ENCODE measurements around the gene IL17C. TPM values are rescaled to one million over a fixed set of nuclear protein-coding genes. Genes with fewer than 3 reads are reported as not detected.

IL17C gene
- total RNA-seq, 2 donors from 2014 or later, result not detected

DNA sequence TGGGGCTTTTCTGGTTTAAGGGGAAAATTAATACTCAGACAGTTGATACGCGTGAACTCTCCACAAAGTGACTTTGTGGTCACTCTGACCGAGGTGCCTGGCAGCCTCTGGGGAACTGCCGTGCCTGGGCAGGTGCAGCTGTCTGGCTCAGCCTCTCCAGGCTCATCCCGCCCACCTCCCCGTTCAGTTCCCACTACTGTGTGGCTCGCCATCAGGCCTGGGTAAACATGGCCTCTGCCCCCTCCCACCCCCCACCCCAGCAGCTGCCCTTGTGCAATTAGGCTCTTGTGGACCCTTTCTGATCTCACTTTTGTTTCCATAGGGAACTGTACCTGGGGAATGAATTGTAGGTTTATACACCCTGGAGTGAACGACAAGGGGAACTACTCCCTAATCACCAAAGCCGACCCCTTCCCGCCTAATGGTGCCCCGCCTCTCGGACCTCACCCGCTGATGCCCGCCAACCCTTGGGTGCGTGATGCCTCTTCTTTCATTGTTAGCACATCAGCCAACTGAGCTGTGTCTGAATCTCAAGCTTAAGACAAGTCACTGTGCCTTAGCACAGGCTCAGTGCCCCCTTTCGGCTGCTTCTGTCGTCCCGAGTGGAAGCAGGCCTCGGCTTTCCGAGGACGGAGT, 40.4 kb upstream of the IL17C start:
- intact Hi-C loops (cut with DNase I), result no loop called here

DNA sequence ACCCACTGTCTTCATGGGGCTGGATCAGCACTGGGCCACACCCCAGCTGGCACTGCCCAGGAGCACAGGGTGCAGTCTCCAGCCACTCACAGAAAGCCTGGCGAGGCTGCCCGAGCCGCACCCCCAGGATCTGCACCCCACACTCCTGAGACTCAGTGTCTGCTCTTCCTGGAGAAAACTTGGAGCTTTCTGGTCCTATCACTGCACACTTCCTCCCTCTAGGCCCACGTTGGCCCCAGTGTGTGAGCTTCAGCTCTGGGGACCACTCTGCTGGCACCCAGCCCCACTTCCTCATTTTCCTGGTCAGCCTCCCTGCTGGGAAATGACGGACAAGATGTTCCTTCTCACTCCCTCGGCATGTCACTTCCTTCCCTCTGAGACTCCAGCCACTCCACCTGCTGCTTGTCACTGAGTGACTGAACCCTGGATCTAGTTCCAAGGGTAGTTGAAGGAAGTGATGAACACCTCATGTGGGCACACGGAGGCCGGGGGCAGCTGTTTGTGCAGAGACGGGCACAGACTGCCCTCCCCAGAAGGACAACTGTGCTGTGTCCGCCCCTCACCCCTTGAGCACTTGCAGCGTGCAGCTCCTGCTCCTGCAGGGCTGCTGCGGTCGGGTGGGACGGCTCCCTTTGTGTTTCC, 39.2 kb upstream of the IL17C start:
- intact Hi-C loops (cut with DNase I), result no loop called here
- TF ChIP-seq, protein P1, sequence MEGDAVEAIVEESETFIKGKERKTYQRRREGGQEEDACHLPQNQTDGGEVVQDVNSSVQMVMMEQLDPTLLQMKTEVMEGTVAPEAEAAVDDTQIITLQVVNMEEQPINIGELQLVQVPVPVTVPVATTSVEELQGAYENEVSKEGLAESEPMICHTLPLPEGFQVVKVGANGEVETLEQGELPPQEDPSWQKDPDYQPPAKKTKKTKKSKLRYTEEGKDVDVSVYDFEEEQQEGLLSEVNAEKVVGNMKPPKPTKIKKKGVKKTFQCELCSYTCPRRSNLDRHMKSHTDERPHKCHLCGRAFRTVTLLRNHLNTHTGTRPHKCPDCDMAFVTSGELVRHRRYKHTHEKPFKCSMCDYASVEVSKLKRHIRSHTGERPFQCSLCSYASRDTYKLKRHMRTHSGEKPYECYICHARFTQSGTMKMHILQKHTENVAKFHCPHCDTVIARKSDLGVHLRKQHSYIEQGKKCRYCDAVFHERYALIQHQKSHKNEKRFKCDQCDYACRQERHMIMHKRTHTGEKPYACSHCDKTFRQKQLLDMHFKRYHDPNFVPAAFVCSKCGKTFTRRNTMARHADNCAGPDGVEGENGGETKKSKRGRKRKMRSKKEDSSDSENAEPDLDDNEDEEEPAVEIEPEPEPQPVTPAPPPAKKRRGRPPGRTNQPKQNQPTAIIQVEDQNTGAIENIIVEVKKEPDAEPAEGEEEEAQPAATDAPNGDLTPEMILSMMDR (IDR thresholded peaks at IDR 0.05), result no peak
- H3K36me3 ChIP-seq, result peaks cover 14% of the 10 kb centered on the region

More for the DNA sequence above, 40.4 kb upstream of the IL17C start:
- Histone ChIP-seq H3K36me3 (peaks cover 14% of the 10 kb centered on the region), H3K4me1 (no peaks in the 10 kb centered on the region), H3K27ac (no peak overlapping the region), H3K4me3 (no peak overlapping the region), H3K27me3 (no peaks in the 10 kb centered on the region), H3K9me3 (no peaks in the 10 kb centered on the region), H3K9ac (ENCODE audit: low read depth in 2 of 2, low read length in 2 of 2) (no peak overlapping the region)
- no peak for DNase-seq
- TF ChIP-seq, protein P1 (IDR thresholded peaks at IDR 0.05), result no peak

DNA sequence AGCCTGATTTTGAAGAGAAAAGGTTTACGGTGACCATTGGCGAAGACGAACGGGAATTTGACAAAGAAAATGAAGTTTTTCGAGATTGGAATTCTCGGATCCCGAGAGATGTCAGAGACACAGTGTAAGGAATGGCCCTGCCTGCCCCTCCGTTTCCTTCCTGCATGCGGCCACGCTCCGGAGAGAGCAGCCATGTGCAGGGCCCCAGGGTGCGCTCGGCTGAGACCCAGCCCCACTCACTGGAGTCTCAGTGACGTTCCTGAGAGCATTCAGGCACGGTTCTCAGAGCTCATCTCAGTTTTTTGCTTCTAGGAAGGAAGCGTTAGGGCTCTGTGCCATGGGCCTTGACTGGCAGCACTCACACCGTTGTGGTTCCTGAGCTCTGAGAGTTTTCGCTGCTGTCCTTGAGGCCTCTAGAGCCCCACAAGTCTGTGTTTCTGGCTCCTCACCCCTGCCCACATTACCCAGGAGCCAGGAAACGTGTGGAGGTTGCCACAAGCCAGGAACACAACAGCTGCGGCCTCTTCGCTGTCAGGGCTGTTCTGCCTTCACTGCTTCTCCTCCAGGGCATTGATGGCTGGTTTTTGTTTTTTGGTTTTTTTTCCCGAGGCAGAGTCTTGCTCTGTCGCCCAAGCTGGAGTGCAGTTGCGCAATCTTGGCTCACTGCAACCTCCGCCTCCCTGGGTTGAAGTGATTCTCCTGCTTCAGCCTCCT, 38.4 kb upstream of the IL17C start:
- intact Hi-C loops (cut with DNase I), result no loop called here
- Histone ChIP-seq H3K9ac (ENCODE audit: low read depth in 2 of 2, low read length in 2 of 2) (peak overlapping the region in 1 of 2 donors; percentile 12), H3K27me3 (no peaks in the 10 kb centered on the region), H3K27ac (no peak overlapping the region), H3K4me1 (no peaks in the 10 kb centered on the region), H3K36me3 (peaks cover 14% of the 10 kb centered on the region), H3K4me3 (no peak overlapping the region), H3K9me3 (no peaks in the 10 kb centered on the region)
- no peak for DNase-seq
- TF ChIP-seq, protein P1 (IDR thresholded peaks at IDR 0.05), result no peak

More for the DNA sequence above, 39.2 kb upstream of the IL17C start:
- Histone ChIP-seq H3K4me3 (no peak overlapping the region), H3K9ac (ENCODE audit: low read depth in 2 of 2, low read length in 2 of 2) (no peak overlapping the region), H3K27ac (no peak overlapping the region), H3K4me1 (no peaks in the 10 kb centered on the region), H3K27me3 (no peaks in the 10 kb centered on the region), H3K9me3 (no peaks in the 10 kb centered on the region)
- DNase-seq, result peak; percentile 43

DNA sequence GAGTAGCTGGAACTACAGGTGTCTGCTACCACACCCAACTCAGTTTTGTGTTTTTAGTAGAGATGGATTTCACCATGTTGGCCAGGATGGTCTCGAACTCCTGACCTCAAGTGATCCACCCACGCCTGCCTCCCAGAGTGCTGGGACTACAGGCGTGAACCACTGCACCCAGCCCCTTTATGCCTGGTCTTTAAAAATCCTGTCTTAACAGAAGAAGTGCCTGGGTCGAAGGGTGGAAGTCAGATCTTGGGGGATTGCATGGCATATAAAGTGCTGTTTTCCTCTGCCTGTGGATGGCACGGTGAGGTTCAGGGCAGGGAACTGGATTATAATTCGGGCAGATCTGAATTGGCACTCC, 37.9 kb upstream of the IL17C start:
- TF ChIP-seq, protein P1 (IDR thresholded peaks at IDR 0.05), result no peak
- Histone ChIP-seq H3K36me3 (peaks cover 14% of the 10 kb centered on the region), H3K27ac (no peak overlapping the region), H3K9me3 (no peaks in the 10 kb centered on the region), H3K4me1 (no peaks in the 10 kb centered on the region), H3K27me3 (no peaks in the 10 kb centered on the region), H3K4me3 (no peak overlapping the region), H3K9ac (ENCODE audit: low read depth in 2 of 2, low read length in 2 of 2) (no peak overlapping the region)
- intact Hi-C loops (cut with DNase I), result no loop called here
- DNase-seq, result no peak

DNA sequence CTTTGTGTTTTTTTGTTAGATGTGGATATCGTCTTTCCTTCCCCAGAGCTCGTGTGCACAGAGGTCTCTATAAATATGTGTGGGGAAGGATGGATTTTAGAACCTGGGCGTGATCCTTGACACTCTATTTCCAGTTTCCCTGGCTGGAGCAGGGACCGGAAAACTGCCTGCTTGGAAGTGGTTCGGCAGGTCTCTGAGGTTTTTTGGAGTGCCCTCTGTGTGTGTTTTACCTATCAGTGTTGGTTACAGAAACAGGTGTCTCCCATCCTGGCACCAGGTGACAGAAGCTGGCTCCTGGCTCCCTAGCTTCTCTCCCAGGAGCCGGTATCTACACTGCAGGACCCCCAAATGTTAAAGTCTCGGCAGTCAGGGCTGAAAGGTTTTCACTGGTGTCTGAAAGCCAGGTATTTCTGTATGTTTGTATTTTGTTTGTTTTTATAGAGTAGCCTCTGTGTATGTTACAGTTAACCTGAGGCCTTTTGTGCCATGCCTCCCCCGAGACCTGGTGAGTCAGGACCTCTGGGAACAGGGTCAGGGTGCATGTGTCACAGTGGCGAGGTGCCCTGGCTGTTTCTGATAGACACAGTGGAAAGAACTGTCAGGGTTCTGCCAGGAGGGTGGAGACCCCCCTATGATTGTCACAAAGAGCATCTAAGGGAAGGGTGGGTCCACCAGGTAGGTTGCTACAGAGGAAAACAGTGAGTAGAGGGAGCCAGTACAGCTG, 36.9 kb upstream of the IL17C start:
- no peaks in the 10 kb centered on the region for H3K27me3 ChIP-seq
- no peaks in the 10 kb centered on the region for H3K4me1 ChIP-seq
- DNase-seq, result no peak
- H3K9ac ChIP-seq (ENCODE audit: low read depth in 2 of 2, low read length in 2 of 2), result no peak overlapping the region
- H3K36me3 ChIP-seq, result peaks cover 14% of the 10 kb centered on the region
- intact Hi-C loops (cut with DNase I), result no loop called here
- H3K4me3 ChIP-seq, result no peak overlapping the region
- no peaks in the 10 kb centered on the region for H3K9me3 ChIP-seq
- H3K27ac ChIP-seq, result no peak overlapping the region
- TF ChIP-seq, protein P1 (IDR thresholded peaks at IDR 0.05), result no peak
